22Rv1 (cell line): ENCODE results near the gene F8A3.
"Not testable (repeated sequence)": the region's sequence is repeated elsewhere in the genome, so short reads cannot be mapped to it uniquely, and the experiment has no call there.

Source experiments
- CTCF ChIP-seq: fragments of 450-650 bp; IDR thresholded peaks from 2 replicates; pipeline ENCODE4 v1.5.1; 2017; ENCODE audit warnings: mild to moderate bottlenecking
- ZFX ChIP-seq: fragments of 450-650 bp; IDR thresholded peaks from 2 replicates; pipeline ENCODE4 v1.6.1; 2017; ENCODE audit warnings: antibody characterized with exemption, borderline replicate concordance

DNA sequence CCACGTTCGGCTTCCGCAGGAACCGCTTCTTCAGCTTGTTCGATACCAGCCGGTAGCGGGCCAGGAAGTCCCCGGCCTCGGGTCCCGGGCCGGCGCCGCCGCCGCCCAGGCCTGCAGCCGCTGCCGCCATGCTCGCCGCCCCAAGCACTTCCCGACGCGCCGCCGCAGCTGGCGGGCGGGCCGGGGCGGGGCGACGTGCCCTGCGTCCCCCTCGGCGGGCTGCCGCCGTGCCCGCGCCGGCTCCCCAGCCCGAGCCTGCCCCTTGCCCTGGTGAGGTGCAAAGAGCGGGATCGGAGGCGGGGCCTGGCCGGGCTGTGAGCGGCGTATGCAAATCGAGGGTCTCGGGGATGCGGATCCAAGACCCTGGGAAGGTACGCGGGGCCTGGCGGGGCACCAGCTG, at the start of gene F8A3:
- not testable (repeated sequence) for TF ChIP-seq CTCF, ZFX
